ENCODE data around the gene NHERF1. TPM values are rescaled to one million over a fixed set of nuclear protein-coding genes. Genes with fewer than 3 reads are reported as not detected.

NHERF1 gene
- total RNA-seq, 2 donors from 2014 or later, result 84.1 to 133 TPM

GRCh38 chr17:74796866-74797265 is 48.4 kb downstream of the NHERF1 start:
- H3K4me1 ChIP-seq (replicated peaks), result no peaks in the 10 kb centered on the region
- H3K27ac ChIP-seq, result no peak overlapping the region
- no peak for TF ChIP-seq POLR2A (IDR thresholded peaks at IDR 0.05)
- no peak for TF ChIP-seq POLR2AphosphoS5 (IDR thresholded peaks at IDR 0.05)
- no peak for TF ChIP-seq CTCF (IDR thresholded peaks at IDR 0.05)
- no peak overlapping the region for H3K4me3 ChIP-seq
- H3K27me3 ChIP-seq (replicated peaks; ENCODE audit: insufficient read depth), result no peaks in the 10 kb centered on the region
- H3K9me3 ChIP-seq, result no peaks in the 10 kb centered on the region
- intact Hi-C loops (cut with DNase I), result no loop called here
- WGBS, result 81% methylated on average over 6 of the region's 6 CpGs
- no peaks in the 10 kb centered on the region for H3K36me3 ChIP-seq
- DNase-seq (ENCODE audit: low spot score), result no peak

GRCh38 chr17:74797824-74798223 is 49.4 kb downstream of the NHERF1 start:
- H3K9me3 ChIP-seq, result no peaks in the 10 kb centered on the region
- H3K27me3 ChIP-seq (replicated peaks; ENCODE audit: insufficient read depth), result no peaks in the 10 kb centered on the region
- TF ChIP-seq POLR2A (IDR thresholded peaks at IDR 0.05) (no peak), POLR2AphosphoS5 (IDR thresholded peaks at IDR 0.05) (no peak), CTCF (IDR thresholded peaks at IDR 0.05) (no peak)
- intact Hi-C loops (cut with DNase I), result no loop called here
- no peaks in the 10 kb centered on the region for H3K36me3 ChIP-seq
- 95% methylated on average over 4 of the region's 4 CpGs for WGBS
- DNase-seq (ENCODE audit: low spot score), result no peak
- no peak overlapping the region for H3K27ac ChIP-seq
- no peak overlapping the region for H3K4me3 ChIP-seq
- H3K4me1 ChIP-seq (replicated peaks), result no peaks in the 10 kb centered on the region

GRCh38 chr17:74798239-74798707 is 49.8 kb downstream of the NHERF1 start:
- Histone ChIP-seq H3K27me3 (replicated peaks; ENCODE audit: insufficient read depth) (no peaks in the 10 kb centered on the region), H3K36me3 (no peaks in the 10 kb centered on the region), H3K4me1 (replicated peaks) (no peaks in the 10 kb centered on the region), H3K9me3 (no peaks in the 10 kb centered on the region), H3K27ac (no peak overlapping the region), H3K4me3 (no peak overlapping the region)
- intact Hi-C loops (cut with DNase I), result no loop called here
- whole genome bisulfite sequencing, result 84% methylated on average over 8 of the region's 8 CpGs
- DNase-seq (ENCODE audit: low spot score), result no peak
- TF ChIP-seq CTCF (IDR thresholded peaks at IDR 0.05) (no peak), POLR2A (IDR thresholded peaks at IDR 0.05) (no peak), POLR2AphosphoS5 (IDR thresholded peaks at IDR 0.05) (no peak)

GRCh38 chr17:74799097-74799496 is 50.7 kb downstream of the NHERF1 start:
- no peak for TF ChIP-seq POLR2AphosphoS5 (IDR thresholded peaks at IDR 0.05)
- no peak for TF ChIP-seq POLR2A (IDR thresholded peaks at IDR 0.05)
- no peak for TF ChIP-seq CTCF (IDR thresholded peaks at IDR 0.05)
- Histone ChIP-seq H3K27ac (no peak overlapping the region), H3K9me3 (no peaks in the 10 kb centered on the region), H3K36me3 (no peaks in the 10 kb centered on the region), H3K4me3 (no peak overlapping the region), H3K27me3 (replicated peaks; ENCODE audit: insufficient read depth) (no peaks in the 10 kb centered on the region), H3K4me1 (replicated peaks) (no peaks in the 10 kb centered on the region)
- intact Hi-C loops (cut with DNase I), result no loop called here
- no peak for DNase-seq (ENCODE audit: low spot score)
- 93% methylated on average over 14 of the region's 14 CpGs for WGBS

GRCh38 chr17:74800531-74800930 is 52.1 kb downstream of the NHERF1 start:
- no peak for TF ChIP-seq POLR2A (IDR thresholded peaks at IDR 0.05)
- no peak for TF ChIP-seq CTCF (IDR thresholded peaks at IDR 0.05)
- TF ChIP-seq POLR2AphosphoS5 (IDR thresholded peaks at IDR 0.05), result peak; percentile 8
- H3K9me3 ChIP-seq, result no peaks in the 10 kb centered on the region
- H3K4me1 ChIP-seq (replicated peaks), result no peaks in the 10 kb centered on the region
- H3K27me3 ChIP-seq (replicated peaks; ENCODE audit: insufficient read depth), result no peaks in the 10 kb centered on the region
- H3K36me3 ChIP-seq, result no peaks in the 10 kb centered on the region
- peak overlapping the region in 1 of 2 donors; percentile 7 for H3K27ac ChIP-seq
- no peak overlapping the region for H3K4me3 ChIP-seq
- intact Hi-C loops (cut with DNase I), result no loop called here
- no peak for DNase-seq (ENCODE audit: low spot score)
- 68% methylated on average over 7 of the region's 7 CpGs for WGBS

All from prostate gland (tissue), 2 donors.